IPS DF 6.9 (cell line): ENCODE data around the gene GATB.

Experiments
- DNase-seq: peaks from one replicate; pipeline ENCODE4 v3.0.0-alpha.2; 2013; ENCODE audit warnings: low read depth, low spot score
- H3K27ac ChIP-seq: one replicate; pipeline ENCODE4 v1.5.1; 2013; ENCODE audit warnings: low read length, control low read depth
- H3K27me3 ChIP-seq: 2 replicates; pipeline ENCODE4 v1.6.1; 2013; ENCODE audit warnings: mild to moderate bottlenecking, low read length; ENCODE audit not compliant: control insufficient read depth, insufficient read depth
- H3K36me3 ChIP-seq: 2 replicates; pipeline ENCODE4 v1.6.1; 2013; ENCODE audit warnings: low read length; ENCODE audit not compliant: control insufficient read depth, insufficient read depth
- H3K4me1 ChIP-seq: 2 replicates; pipeline ENCODE4 v1.6.1; 2013; ENCODE audit warnings: low read length; ENCODE audit not compliant: control insufficient read depth, insufficient read depth
- H3K4me3 ChIP-seq: 2 replicates; pipeline ENCODE4 v1.5.1; 2013; ENCODE audit warnings: mild to moderate bottlenecking, low read length
- H3K9me3 ChIP-seq: 2 replicates; pipeline ENCODE4 v1.6.1; 2013; ENCODE audit warnings: low read length, inconsistent platforms; ENCODE audit not compliant: control insufficient read depth, insufficient read depth
- WGBS: extraction: QIAGEN DNeasy Blood & Tissue Kit; methylation state at CpG from one replicate; pipeline ENCODE4 v1.1.7; 2013; ENCODE audit warnings: mixed read lengths, missing lambda C conversion rate; ENCODE audit not compliant: insufficient read length, insufficient coverage; 5-methylcytosine and 5-hydroxymethylcytosine counted together

Gene GATB

GRCh38 chr4:151677193-151677592 is 83.6 kb downstream of the GATB start:
- no CpG with 5 or more reads among the region's 3 CpGs for WGBS
- Histone ChIP-seq H3K4me1 (no peaks in the 10 kb centered on the region; the same call in 1 of the 2 replicates), H3K27ac (no peak overlapping the region), H3K36me3 (no peaks in the 10 kb centered on the region; the same call in 1 of the 2 replicates), H3K4me3 (no peak overlapping the region), H3K9me3 (no peaks in the 10 kb centered on the region), H3K27me3 (no peaks in the 10 kb centered on the region)
- DNase-seq = no peak

DNA sequence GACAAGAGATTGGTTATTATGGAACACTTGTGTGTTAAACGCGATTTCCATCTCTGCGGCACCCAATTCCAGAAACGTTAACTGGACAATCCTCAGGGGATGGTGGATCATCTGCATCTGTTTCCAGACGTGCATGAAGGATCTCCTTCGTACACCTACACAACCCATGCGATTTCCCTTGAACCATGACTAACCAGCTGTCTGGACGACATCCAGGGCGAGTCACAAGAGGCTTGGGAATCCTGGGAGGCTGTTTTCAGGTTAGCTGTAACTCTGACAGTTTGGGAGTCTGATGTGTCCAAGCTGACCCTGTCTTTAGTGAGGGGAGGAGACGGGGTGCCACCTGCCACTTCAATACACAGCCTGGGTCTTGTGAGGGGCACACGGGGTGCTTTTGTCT is 84.5 kb downstream of the GATB start:
- WGBS = no CpG with 5 or more reads among the region's 11 CpGs
- Histone ChIP-seq H3K36me3 (no peaks in the 10 kb centered on the region; the same call in 1 of the 2 replicates), H3K27ac (no peak overlapping the region), H3K4me3 (no peak overlapping the region), H3K4me1 (no peaks in the 10 kb centered on the region; the same call in 1 of the 2 replicates), H3K27me3 (no peaks in the 10 kb centered on the region), H3K9me3 (no peaks in the 10 kb centered on the region)
- no peak for DNase-seq

- H3K27ac ChIP-seq = no peak overlapping the region
- no peaks in the 10 kb centered on the region for H3K27me3 ChIP-seq
- no peaks in the 10 kb centered on the region; the same call in 1 of the 2 replicates for H3K36me3 ChIP-seq
- no peak for DNase-seq
- no CpG with 5 or more reads among the region's 9 CpGs for WGBS
- H3K4me3 ChIP-seq = no peak overlapping the region
- H3K4me1 ChIP-seq = no peaks in the 10 kb centered on the region; the same call in 1 of the 2 replicates
- no peaks in the 10 kb centered on the region for H3K9me3 ChIP-seq
These were observed 85.3 kb downstream of the GATB start for GRCh38 chr4:151675411-151675971.

- no CpG with 5 or more reads among the region's 19 CpGs for WGBS
These were observed 85.9 kb downstream of the GATB start for GRCh38 chr4:151674804-151675391.

GRCh38 chr4:151673908-151674520 is 86.8 kb downstream of the GATB start:
- no peaks in the 10 kb centered on the region; the same call in 1 of the 2 replicates for H3K4me1 ChIP-seq
- no peak overlapping the region for H3K27ac ChIP-seq
- H3K36me3 ChIP-seq = no peaks in the 10 kb centered on the region; the same call in 1 of the 2 replicates
- H3K4me3 ChIP-seq = no peak overlapping the region
- WGBS = no CpG with 5 or more reads among the region's 12 CpGs
- DNase-seq = no peak
- no peaks in the 10 kb centered on the region for H3K9me3 ChIP-seq
- H3K27me3 ChIP-seq = no peaks in the 10 kb centered on the region

More at GRCh38 chr4:151674804-151675391, 85.9 kb downstream of the GATB start:
- H3K27me3 ChIP-seq = no peaks in the 10 kb centered on the region
- no peak overlapping the region for H3K4me3 ChIP-seq
- H3K4me1 ChIP-seq = no peaks in the 10 kb centered on the region; the same call in 1 of the 2 replicates
- no peaks in the 10 kb centered on the region; the same call in 1 of the 2 replicates for H3K36me3 ChIP-seq
- no peaks in the 10 kb centered on the region for H3K9me3 ChIP-seq
- DNase-seq = peak; percentile 33
- no peak overlapping the region for H3K27ac ChIP-seq

DNA sequence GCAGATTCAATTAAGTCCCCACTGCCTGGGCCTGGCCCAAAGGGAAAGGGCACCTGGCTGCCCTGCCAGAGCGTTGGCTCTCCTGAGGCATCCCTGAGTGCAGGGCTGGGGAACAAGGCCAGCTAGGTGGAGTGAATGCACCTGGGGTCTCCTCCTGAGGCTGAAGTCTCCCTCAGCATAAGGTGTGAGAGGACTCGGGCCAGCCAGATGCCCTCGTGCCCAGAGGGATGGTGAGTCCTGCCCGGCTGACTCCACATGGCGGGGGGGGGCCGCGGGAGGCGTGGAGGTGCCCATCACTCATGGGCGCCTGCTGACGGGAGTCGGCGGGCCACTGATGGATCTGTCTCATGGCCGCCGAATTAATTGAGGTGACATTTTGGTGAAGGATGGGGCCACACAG is 87.8 kb downstream of the GATB start:
- H3K27me3 ChIP-seq = no peaks in the 10 kb centered on the region
- H3K9me3 ChIP-seq = no peaks in the 10 kb centered on the region
- no peak for DNase-seq
- no peaks in the 10 kb centered on the region; the same call in 1 of the 2 replicates for H3K4me1 ChIP-seq
- H3K36me3 ChIP-seq = no peaks in the 10 kb centered on the region; the same call in 1 of the 2 replicates
- H3K27ac ChIP-seq = no peak overlapping the region
- WGBS = no CpG with 5 or more reads among the region's 14 CpGs
- no peak overlapping the region for H3K4me3 ChIP-seq

GRCh38 chr4:151671541-151672059 is 89.2 kb downstream of the GATB start:
- no peaks in the 10 kb centered on the region for H3K27me3 ChIP-seq
- WGBS = no CpG with 5 or more reads among the region's 14 CpGs
- H3K4me1 ChIP-seq = no peaks in the 10 kb centered on the region; the same call in 1 of the 2 replicates
- no peaks in the 10 kb centered on the region; the same call in 1 of the 2 replicates for H3K36me3 ChIP-seq
- H3K9me3 ChIP-seq = no peaks in the 10 kb centered on the region
- no peak overlapping the region for H3K4me3 ChIP-seq
- no peak for DNase-seq
- H3K27ac ChIP-seq = no peak overlapping the region

DNA sequence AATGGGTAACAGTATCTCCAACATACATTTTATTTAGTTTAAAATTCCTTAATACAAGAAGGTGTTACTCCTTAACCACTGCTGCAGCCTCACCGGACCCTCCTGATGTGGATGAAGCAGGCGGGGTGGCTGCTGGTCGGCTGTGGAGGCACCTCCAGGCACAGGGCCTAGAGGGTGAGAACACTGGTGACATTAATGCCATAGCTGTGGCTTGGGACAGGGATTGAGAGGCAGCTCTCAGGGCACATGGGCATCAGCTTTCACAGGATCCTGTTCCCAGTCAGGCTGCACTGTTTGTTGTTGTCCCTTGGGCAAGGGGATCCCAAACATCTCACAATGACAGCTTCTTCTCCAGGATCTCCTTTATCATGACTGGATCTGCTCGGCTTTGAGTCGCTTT is 90.0 kb downstream of the GATB start:
- H3K36me3 ChIP-seq = no peaks in the 10 kb centered on the region; the same call in 1 of the 2 replicates
- no peaks in the 10 kb centered on the region; the same call in 1 of the 2 replicates for H3K4me1 ChIP-seq
- no peaks in the 10 kb centered on the region for H3K9me3 ChIP-seq
- no peaks in the 10 kb centered on the region for H3K27me3 ChIP-seq
- DNase-seq = no peak
- H3K4me3 ChIP-seq = no peak overlapping the region
- no peak overlapping the region for H3K27ac ChIP-seq
- no CpG with 5 or more reads among the region's 5 CpGs for WGBS

- no peaks in the 10 kb centered on the region for H3K9me3 ChIP-seq
- H3K27me3 ChIP-seq = no peaks in the 10 kb centered on the region
- no peak for DNase-seq
- no peak overlapping the region for H3K27ac ChIP-seq
- no CpG with 5 or more reads among the region's 9 CpGs for WGBS
- no peaks in the 10 kb centered on the region; the same call in 1 of the 2 replicates for H3K4me1 ChIP-seq
- H3K36me3 ChIP-seq = no peaks in the 10 kb centered on the region; the same call in 1 of the 2 replicates
- H3K4me3 ChIP-seq = no peak overlapping the region
These were observed 90.8 kb downstream of the GATB start for GRCh38 chr4:151669990-151670389.

DNA sequence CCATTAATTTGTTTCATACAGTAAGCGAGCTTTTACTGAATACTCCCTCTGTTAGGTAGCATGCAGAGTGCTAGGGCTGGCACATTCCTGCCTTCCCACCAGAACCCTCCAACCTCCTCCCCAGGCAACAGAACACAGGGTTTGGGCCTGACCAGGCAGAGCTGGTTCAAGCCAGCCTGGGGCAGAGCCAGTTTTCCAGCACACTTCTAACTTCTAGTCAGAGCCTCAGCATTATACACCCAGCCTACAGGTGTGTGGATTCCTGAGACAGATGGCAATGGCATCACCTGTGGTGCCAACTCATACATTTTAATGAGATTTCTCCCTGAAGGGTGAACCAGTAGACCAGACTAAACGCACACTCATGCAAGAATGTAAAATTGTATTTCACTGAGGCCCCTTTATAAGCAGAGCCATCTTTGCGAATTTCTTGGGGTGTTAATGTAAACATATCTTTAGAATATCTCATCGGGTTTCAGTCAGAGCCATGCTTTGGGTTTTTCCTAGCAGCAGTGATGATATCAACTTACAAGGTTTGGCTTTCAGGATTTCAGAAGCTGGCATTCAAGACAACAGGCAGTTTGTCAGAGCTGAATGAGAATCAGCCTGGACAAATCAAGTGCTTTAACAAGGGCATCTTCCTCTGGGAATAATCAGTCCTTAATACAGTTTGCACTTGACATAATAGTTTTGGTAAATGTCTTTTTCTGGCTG is 92.0 kb downstream of the GATB start:
- no peaks in the 10 kb centered on the region for H3K9me3 ChIP-seq
- no peaks in the 10 kb centered on the region for H3K27me3 ChIP-seq
- no peaks in the 10 kb centered on the region for H3K4me1 ChIP-seq
- no peaks in the 10 kb centered on the region; the same call in 1 of the 2 replicates for H3K36me3 ChIP-seq
- H3K27ac ChIP-seq = no peak overlapping the region
- WGBS = no CpG with 5 or more reads among the region's 4 CpGs
- no peak for DNase-seq
- H3K4me3 ChIP-seq = no peak overlapping the region
